Measurements from ENCODE around the gene ACOX2. TPM values are rescaled to one million over a fixed set of nuclear protein-coding genes. Genes with fewer than 3 reads are reported as not detected.
A peak's percentile ranks its signal among the peaks of the same experiment; 100 is the strongest.

The ACOX2 gene
- polyA plus RNA-seq, 1 donor = 22.2 TPM

DNA sequence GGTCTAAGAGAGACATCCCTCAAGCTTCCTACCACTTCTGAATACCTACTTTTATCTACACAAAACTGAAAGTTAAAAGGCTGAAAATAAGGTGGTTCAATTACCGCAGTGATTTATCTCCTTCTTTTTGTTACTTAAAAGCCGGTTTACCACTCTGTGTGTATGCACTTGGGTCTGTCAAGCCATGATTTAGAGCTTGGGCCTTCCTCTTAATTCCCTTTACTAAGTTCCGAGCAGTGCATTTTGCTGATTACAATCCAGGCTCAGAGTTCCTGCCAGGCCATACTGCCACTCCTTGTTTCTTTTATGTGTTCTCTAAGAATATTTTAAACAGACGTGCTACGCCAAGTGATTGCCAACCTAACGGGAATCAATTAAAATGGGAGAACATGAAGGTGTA lies 28.6 kb downstream of the ACOX2 start:
- no peak for DNase-seq (ENCODE audit: low read depth)

- no peak for DNase-seq (ENCODE audit: low read depth)
Measured at GRCh38 chr3:58507356-58508078, 29.5 kb downstream of the ACOX2 start.

DNA sequence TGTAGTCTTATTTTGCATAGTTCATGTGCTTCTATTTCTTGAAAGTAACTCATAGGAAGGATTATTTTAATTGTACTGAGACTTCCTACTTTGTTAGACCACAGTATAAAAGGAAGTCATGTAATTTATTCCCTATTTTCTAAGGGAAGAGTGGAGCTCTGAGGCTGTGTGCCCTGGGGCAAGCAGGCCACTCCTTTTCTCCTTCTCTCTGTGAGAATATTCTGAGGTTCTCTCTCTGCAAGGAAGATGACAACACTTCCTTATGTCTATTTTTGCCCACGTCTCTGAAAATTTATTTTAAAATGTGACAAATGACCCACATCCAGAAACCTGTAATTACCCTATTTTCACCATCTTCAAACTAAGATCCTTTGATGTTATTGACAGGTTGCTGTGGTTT lies 34.1 kb downstream of the ACOX2 start:
- no peak for DNase-seq (ENCODE audit: low read depth)

DNA sequence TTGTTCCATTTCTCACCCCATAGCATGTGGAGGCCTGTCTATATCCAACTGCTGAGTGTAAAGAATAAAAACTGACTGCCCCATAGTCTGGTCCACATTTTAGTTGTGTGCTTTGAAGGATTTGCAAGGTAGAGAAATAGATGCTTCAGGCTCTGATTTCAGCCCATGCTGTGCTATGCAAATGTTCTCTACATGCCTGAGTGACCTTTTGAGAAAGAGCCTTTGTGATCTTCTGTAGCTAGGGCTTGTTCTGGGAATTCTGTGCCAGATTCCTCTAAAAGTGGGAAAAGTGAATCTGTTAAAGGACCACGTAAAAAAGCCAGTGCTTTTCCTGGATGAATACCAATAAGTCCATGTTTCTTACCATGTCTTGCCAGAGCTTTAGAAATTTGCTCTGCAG lies 39.9 kb downstream of the ACOX2 start:
- no peak for DNase-seq (ENCODE audit: low read depth)

DNA sequence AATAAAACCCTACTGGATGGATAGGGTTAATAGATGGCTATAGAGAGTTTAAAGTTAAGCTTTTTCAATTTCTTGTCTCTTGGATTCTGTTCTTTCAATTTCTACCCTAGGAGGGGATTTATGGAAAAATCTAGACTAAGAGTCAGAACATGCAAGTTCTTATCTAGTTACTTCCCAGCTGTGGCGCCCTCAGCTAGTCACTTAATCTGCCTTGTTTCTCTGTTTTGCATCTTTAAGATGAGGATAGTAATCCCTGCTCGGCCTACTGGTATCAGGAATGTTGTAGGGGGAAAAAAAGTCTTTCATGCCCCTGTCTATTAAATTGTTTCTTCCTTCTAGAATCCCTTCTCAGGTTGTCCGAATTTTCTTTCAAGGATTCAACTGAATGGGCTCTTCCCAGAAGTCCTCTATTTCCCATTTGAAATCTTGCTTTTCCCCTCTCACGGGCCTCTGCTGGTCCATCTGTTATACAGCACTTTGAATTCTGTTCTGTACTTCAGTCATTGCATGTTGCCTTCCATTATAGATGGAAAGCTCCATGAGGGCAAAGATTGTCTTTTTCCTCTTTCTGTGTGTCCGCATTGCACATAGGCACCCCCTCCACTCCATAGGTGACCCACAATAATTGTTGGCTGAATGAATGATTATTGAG lies 40.7 kb downstream of the ACOX2 start:
- no peak for DNase-seq (ENCODE audit: low read depth)

GRCh38 chr3:58495101-58495500 lies 41.9 kb downstream of the ACOX2 start:
- DNase-seq (ENCODE audit: low read depth) = no peak

- DNase-seq (ENCODE audit: low read depth) = no peak
Measured at GRCh38 chr3:58494107-58494506, 42.9 kb downstream of the ACOX2 start.

DNA sequence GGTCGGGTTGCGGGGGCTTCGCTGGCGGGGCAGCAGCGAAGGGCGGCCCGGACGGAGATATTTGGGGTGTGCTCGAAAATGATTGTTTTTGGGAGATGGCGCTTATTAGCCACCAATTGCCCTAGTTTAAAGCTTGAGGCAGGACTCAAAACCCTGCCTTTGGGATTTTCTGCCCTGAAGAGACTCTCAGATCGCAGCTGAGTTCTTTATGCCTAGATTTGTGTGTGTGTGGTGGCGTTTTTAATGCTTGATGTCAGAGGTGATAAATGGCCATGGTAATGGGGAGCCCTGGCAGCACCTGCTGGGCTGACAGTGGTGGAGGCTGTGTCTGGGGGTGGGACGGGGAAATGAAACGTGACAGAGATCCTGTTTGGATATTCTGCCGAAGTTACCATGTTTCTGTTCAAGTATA lies 44.5 kb downstream of the ACOX2 start:
- DNase-seq (ENCODE audit: low read depth) = no peak

GRCh38 chr3:58491506-58492402 lies 45.2 kb downstream of the ACOX2 start, which contains the start of gene KCTD6:
KCTD6 (plus strand) TSS chr3:58492096; CDS start chr3:58498756, 6,660 bp downstream.
- DNase-seq (ENCODE audit: low read depth) = peak; percentile 76

DNA sequence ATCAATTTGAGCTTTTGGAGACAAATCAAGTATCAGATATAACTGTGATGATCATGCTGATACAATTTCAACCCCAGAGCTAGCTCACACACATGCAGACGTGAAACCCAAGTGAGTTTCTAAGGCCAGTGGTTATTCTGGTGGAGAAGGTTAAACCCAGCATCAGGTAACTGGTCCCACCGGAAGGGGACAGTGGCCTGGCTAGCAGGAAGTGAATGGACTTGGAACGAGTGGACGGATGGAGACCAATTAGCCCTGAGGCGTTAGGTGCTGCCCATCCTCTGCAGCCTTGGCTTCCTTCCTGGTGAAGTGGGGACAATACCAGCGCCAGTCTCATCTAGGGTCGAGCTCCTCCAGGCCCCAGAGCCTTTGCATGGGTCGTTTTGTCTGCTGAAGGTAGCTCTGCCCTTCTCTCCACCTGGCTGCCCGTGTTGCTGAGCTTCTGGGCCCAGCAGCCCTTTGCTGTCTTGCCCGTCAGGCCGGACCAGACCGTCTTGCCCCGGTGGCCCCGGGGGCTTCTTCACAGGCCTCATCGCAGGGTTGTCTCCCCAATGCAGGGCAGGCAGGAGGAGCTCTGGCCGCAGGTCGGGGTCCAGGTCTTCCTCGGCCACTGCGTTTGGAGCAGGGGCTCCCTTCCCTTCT lies 46.0 kb downstream of the ACOX2 start:
- no peak for DNase-seq (ENCODE audit: low read depth)

DNA sequence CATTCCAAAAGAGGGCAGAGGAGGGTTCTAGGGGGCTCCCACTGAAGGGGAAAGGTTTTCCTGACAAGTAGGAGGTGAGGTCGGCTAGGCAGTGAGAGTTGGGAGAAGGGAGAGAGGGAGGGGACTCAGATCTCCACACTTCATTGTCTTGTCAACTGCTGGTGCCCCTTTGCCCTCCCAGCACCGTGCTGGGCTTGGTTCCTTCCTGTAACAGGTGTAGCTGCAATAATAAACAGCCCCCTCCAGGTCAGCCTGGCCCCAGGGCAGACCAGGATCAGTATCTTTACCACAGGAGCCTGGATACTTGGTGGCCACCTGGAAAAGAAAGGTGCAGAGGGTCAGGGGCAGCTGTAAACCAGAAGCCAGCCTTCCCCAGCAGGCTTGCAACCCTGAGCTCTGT lies 48.0 kb downstream of the ACOX2 start:
- DNase-seq (ENCODE audit: low read depth) = no peak

DNA sequence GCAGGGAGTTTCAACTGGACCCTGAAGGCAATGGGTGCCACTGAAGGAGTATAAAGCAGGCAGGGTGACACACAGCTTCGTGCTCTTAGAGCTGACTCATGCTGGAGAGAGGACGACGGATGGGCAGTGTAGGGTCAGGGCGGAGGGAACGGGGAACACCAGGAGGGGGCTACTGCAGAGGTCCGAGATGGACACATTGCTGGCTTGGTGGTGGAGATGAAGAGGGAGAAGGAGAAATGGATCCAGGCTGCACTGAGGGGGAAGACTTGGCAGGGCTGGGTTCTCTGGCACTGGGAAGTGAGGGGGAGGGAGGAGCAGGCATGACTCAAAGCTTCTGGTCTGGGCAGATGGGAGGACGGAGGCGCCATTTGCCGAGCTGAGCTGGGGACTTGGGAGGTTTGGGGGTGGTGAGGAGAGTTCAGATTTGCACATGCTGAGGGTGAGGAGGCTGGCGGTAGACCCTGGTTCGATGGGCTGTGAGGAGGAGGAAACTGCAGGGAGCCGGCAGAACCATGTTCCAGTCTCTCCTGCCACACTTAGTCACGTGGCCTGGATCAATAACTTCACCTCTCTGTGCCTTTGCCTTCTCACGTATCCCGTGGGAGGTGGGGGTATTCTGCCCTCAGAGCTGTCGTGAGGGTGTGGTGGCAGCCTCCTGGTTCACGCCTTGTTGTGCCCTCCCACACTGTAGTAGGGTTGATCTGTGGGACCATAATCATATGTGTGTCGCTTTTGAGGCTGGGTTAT lies 49.7 kb downstream of the ACOX2 start:
- no peak for DNase-seq (ENCODE audit: low read depth)

DNA sequence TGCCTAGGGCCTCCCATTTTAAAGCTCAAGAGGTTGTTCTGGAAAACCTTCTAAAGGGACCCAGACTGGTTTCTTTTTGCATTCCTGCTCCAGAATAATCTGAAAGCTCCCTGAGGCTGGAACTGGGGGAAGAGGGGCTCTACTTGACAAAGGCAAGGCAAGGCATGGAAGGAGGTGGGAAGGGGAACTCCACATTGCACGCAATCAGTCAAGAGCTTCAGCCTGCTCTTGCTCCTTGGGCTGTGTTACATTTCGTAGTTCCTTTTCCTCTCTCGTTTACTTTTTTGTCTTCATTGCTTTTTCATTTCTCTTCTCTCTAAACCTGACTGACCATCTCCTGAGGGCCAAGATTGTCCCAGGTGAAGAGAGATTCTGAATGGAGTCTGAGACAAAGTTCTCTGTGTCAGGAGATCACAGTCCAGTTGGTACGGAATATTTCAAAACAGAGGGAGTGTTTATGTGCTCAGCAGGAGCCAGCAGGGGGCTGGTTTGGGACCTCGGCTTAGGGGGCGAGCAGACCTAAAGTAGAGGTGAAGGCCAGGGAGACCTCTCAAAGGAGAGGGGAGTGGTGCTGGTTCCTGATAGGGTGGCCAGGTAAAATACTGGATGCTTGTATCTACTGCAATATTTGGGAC lies 51.1 kb downstream of the ACOX2 start:
- no peak for DNase-seq (ENCODE audit: low read depth)

- DNase-seq (ENCODE audit: low read depth) = no peak
Measured at GRCh38 chr3:58484722-58485069, 52.3 kb downstream of the ACOX2 start.

DNA sequence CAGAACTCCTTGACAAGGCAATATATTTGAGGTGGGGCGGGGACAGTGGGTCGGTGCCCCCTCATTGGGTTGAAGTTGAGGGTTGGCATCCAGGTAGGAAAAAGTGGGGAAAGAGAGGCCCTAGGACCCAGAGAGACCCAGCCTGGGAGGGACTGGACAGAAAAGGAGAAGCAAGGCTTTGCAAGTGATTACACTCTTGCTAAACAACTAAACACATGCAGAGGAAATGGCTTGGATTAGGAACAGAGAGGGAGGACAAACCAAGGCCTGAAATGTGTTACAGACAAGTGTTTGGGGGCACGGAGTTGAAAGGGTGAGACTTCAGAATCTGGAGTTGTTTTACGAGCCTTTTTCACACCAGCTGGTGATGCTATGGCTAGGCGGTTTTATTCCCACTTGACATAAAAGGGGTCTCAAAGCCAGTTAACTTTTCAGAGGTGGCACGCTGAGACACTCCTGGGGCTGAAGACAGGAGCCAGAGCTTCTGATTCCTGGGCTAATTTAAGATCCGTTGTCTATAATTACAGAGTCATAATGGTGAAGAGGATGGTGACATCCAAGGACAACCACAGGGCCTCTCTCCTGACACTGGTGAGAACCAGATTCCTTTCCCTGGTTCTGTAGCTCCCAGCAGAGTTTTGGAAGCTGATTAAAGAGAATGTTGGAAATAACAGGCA lies 52.8 kb downstream of the ACOX2 start:
- no peak for DNase-seq (ENCODE audit: low read depth)

- DNase-seq (ENCODE audit: low read depth) = no peak
Measured at GRCh38 chr3:58482917-58483636, 53.9 kb downstream of the ACOX2 start.

DNA sequence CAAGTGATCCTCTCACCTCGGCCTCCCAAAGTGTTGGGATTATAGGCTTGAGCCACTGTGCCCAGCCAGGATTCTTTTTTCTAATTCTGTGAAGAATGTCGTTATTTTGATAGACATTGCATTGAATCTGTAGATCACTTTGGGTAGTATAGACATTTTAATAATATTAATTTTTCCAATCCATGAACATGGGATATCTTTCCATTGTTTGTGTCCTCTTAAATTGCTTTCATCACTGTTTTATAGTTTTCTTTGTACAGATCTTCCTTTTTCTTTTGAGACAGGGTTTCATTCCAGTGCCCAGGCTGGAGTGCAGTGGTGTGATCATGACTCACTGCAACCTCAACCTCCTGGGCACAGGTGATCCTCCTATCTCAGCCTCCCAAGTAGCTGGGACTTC lies 56.7 kb downstream of the ACOX2 start:
- no peak for DNase-seq (ENCODE audit: low read depth)

DNA sequence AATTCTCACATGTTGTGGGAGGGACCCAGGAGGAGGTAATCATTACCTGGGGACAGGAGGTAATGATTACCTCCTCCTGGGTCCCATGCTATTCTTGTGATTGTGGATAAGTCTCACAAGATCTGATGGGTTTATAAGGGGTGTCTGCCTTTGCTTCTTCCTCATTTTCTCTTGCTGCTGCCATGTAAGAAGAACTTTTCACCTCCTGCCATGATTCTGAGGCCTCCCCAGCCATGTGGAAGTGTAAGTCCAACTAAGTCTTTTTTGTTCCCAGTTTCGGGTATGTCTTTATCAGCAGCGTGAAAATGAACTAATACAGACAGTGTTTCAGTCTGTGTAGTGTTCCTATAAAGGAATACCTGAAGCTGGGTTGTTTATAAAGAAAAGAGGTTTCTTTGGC lies 58.2 kb downstream of the ACOX2 start:
- no peak for DNase-seq (ENCODE audit: low read depth)

- no peak for DNase-seq (ENCODE audit: low read depth)
Measured at GRCh38 chr3:58474967-58475578, 61.9 kb downstream of the ACOX2 start.
